ENCODE measurements around the gene GRN.
"Not testable (repeated sequence)": the region's sequence is repeated elsewhere in the genome, so short reads cannot be mapped to it uniquely, and the experiment has no call there.

GRN gene

GRCh38 chr17:44321246-44322120, 23.6 kb upstream of the GRN start:
- DNase-seq (ENCODE audit: low read depth in 2 of 2) = no peak

- DNase-seq (ENCODE audit: low read depth in 2 of 2) = no peak
Measured at GRCh38 chr17:44322236-44322895, 22.7 kb upstream of the GRN start.

- no peak for DNase-seq (ENCODE audit: low read depth in 2 of 2)
Measured at GRCh38 chr17:44323359-44324091, 21.6 kb upstream of the GRN start.

- DNase-seq (ENCODE audit: low read depth in 2 of 2) = no peak
Measured at GRCh38 chr17:44324092-44324570, 21.0 kb upstream of the GRN start.

- peak; percentile 93 to 96 for DNase-seq (ENCODE audit: low read depth in 2 of 2)
Measured at GRCh38 chr17:44324571-44325275, 20.4 kb upstream of the GRN start, which contains the start of gene SLC25A39. TSS of gene SLC25A39 (minus strand) at chr17:44324823. CDS start at chr17:44323562, 1,261 bp downstream.

- peak; percentile 85 to 87 for DNase-seq (ENCODE audit: low read depth in 2 of 2)
Measured at GRCh38 chr17:44326861-44327444, 18.1 kb upstream of the GRN start.

GRCh38 chr17:44327715-44328449, 17.2 kb upstream of the GRN start:
- no peak for DNase-seq (ENCODE audit: low read depth in 2 of 2)

GRCh38 chr17:44329516-44329915, 15.6 kb upstream of the GRN start:
- DNase-seq (ENCODE audit: low read depth in 2 of 2) = not testable (repeated sequence)

- DNase-seq (ENCODE audit: low read depth in 2 of 2) = not testable (repeated sequence)
Measured at GRCh38 chr17:44330263-44330662, 14.8 kb upstream of the GRN start.

- DNase-seq (ENCODE audit: low read depth in 2 of 2) = peak in 1 of 2 donors; percentile 48
Measured at GRCh38 chr17:44331249-44331760, 13.8 kb upstream of the GRN start.

GRCh38 chr17:44333371-44333770, 11.7 kb upstream of the GRN start:
- no peak for DNase-seq (ENCODE audit: low read depth in 2 of 2)

GRCh38 chr17:44334315-44334714, 10.8 kb upstream of the GRN start:
- DNase-seq (ENCODE audit: low read depth in 2 of 2) = no peak

GRCh38 chr17:44334727-44335126, 10.4 kb upstream of the GRN start:
- no peak for DNase-seq (ENCODE audit: low read depth in 2 of 2)

GRCh38 chr17:44335564-44335963, 9.5 kb upstream of the GRN start:
- DNase-seq (ENCODE audit: low read depth in 2 of 2) = no peak

- DNase-seq (ENCODE audit: low read depth in 2 of 2) = no peak
Measured at GRCh38 chr17:44335968-44336367, 9.1 kb upstream of the GRN start.

- no peak for DNase-seq (ENCODE audit: low read depth in 2 of 2)
Measured at GRCh38 chr17:44338702-44339101, 6.4 kb upstream of the GRN start.

GRCh38 chr17:44340553-44340952, 4.5 kb upstream of the GRN start:
- DNase-seq (ENCODE audit: low read depth in 2 of 2) = not testable (repeated sequence)

GRCh38 chr17:44343510-44344209, 1.4 kb upstream of the GRN start:
- DNase-seq (ENCODE audit: low read depth in 2 of 2) = no peak

- DNase-seq (ENCODE audit: low read depth in 2 of 2) = no peak
Measured at GRCh38 chr17:44345454-44346026, 438 bp downstream of the GRN start.
